Kidney (tissue), 22 donors: ENCODE data around the gene KRT24. TPM values are rescaled to one million over a fixed set of nuclear protein-coding genes. Genes with fewer than 3 reads are reported as not detected.
"Not testable (repeated sequence)": the region's sequence is repeated elsewhere in the genome, so short reads cannot be mapped to it uniquely, and the experiment has no call there.

Experiments
- DNase-seq, 5 donors: peaks; one replicate each; pipeline ENCODE4 v3.0.0-alpha.2; 2013 to 2020
- FAIRE-seq: peaks from 2 replicates; lab custom pipeline; 2012; peaks lifted over from hg19 to GRCh38; lab: Jason Lieb, UNC
- H3K27ac ChIP-seq, 2 donors: one replicate each; pipeline ENCODE4 v1.7.0; 2013; ENCODE audit warnings: low read depth in 2 of 2, low read length in 2 of 2, inconsistent platforms in 1 of 2
- H3K27me3 ChIP-seq: one replicate; pipeline ENCODE4 v1.7.1; 2013; ENCODE audit warnings: low read length, inconsistent platforms; ENCODE audit not compliant: control insufficient read depth, insufficient read depth
- H3K36me3 ChIP-seq, 3 donors: one replicate each; pipeline versions ENCODE4 v1.7.0 to v1.7.1; 2013; ENCODE audit warnings: low read length in 3 of 3, control low read depth in 1 of 3, inconsistent platforms in 1 of 3; ENCODE audit not compliant: insufficient read depth in 3 of 3, control insufficient read depth in 2 of 3
- H3K4me1 ChIP-seq, 3 donors: one replicate each; pipeline versions ENCODE4 v1.7.0 to v1.7.1; 2013; ENCODE audit warnings: low read length in 3 of 3, inconsistent platforms in 1 of 3, low read depth in 1 of 3; ENCODE audit not compliant: control insufficient read depth in 2 of 3, insufficient read depth in 2 of 3
- H3K4me3 ChIP-seq, 3 donors: one replicate each; pipeline versions ENCODE4 v1.7.0 to v1.8.1; 2013; ENCODE audit warnings: low read length in 3 of 3, control low read depth in 1 of 3, inconsistent platforms in 1 of 3
- H3K9ac ChIP-seq, 3 donors: one replicate each; pipeline versions ENCODE4 v1.7.0 to v1.7.1; 2013; ENCODE audit warnings: low read length in 3 of 3, control low read depth in 1 of 3, inconsistent platforms in 1 of 3
- H3K9me3 ChIP-seq, 3 donors: one replicate each; pipeline versions ENCODE4 v1.7.0 to v1.7.1; 2013; ENCODE audit warnings: low read length in 3 of 3, control low read depth in 1 of 3, inconsistent platforms in 1 of 3; ENCODE audit not compliant: control insufficient read depth in 2 of 3, insufficient read depth in 1 of 3
- CTCF ChIP-seq: IDR thresholded peaks from 3 replicates; pipeline ENCODE4 v1.5.1; 2012; ENCODE audit warnings: mild to moderate bottlenecking, moderate library complexity, borderline replicate concordance; ENCODE audit not compliant: insufficient read depth; ENCODE audit errors: extremely low read depth
- intact Hi-C: fragments of 100-400 bp; cut with DNase I; formaldehyde crosslinking; loops from one replicate; pipeline ENCODE4 v1.11.1; 2022
- long read RNA-seq, 10 donors: library from polyadenylated mRNA in 1 of 10; unstranded in 1 of 10; transcript quantifications; one replicate each; pipeline ENCODE4 v2.0.0 and lab custom pipeline, GENCODE V29; 2021 to 2026
- polyA plus RNA-seq: library from polyadenylated mRNA; stranded (reverse); fragments of 350-450 nt; fragmentation: Illumina TruSeq; extraction: RNeasy Lipid Tissue Mini Kit (QIAGEN cat#74804); gene quantifications from one replicate; pipeline ENCODE4 v1.2.3, GENCODE V29; 2014; ENCODE audit warnings: low read depth, low replicate concordance; ENCODE audit not compliant: insufficient read depth
- total RNA-seq: library from RNA; stranded (reverse); fragmentation: NEBNext Ultra II Directional; extraction: Animal tissue kit (Norgen Biotek cat#: 25700); gene quantifications from one replicate; pipeline ENCODE4 v1.2.1, GENCODE V29; 2021
- donor health status: control.
- donor health status: control.
- donor health status: control.
- donor health status: control.
- donor health status: control.
- donor health status: DM: yes; HTN: yes; CAD: no.
- donor health status: Normal renal cell carcinoma (clear cell type).

KRT24 gene
- total RNA-seq (0.31 TPM), polyA plus RNA-seq (not detected)
- long read RNA-seq, donor 1, result 0 reads
- long read RNA-seq, donor 2, result 0 reads
- long read RNA-seq, donor 3, result 0 reads
- long read RNA-seq, donor 4, result 0 reads
- long read RNA-seq, donor 5, result 0 reads
- long read RNA-seq, donor 6, result 0 reads
- long read RNA-seq, donor 7, result 0 reads
- long read RNA-seq, donor 8, result 0 reads
- long read RNA-seq, donor 9, result 0 reads
- long read RNA-seq, donor 10, result 0 reads

DNA sequence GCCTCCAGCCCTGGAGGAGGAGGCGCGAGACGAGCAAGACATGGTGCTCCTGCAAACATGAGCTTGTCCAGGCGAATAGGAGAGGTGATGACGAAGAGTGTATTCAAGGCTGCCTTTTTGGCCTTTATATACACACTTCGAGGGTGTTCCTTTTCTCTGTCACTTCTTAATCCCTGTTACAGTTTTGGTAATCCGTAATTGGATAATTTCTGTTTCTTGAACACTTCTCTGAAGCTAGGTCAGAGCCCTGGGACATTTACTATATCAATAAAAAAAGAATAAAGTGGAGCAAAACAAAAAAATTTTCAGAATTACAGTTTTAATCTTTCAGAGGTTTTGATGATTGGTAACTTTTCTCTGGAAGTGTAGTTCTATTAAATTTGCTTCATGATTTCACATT, at the start of gene KRT24:
KRT24 (minus strand) TSS at position 101 of the 400 bp plus-strand sequence; CDS start at position 42, 59 bp downstream.
- Histone ChIP-seq H3K4me1 (no peaks in the 10 kb centered on the region), H3K4me3 (no peak within 1 kb of the TSS), H3K27ac (no peak within 1 kb of the TSS), H3K9ac (no peak within 1 kb of the TSS), H3K36me3 (no peaks in the 10 kb centered on the region), H3K27me3 (no peaks in the 10 kb centered on the region), H3K9me3 (no peaks in the 10 kb centered on the region)
- intact Hi-C loops, result no loop called here
- TF ChIP-seq CTCF, result no peak
- DNase-seq, result no peak
- FAIRE-seq, result no peak

DNA sequence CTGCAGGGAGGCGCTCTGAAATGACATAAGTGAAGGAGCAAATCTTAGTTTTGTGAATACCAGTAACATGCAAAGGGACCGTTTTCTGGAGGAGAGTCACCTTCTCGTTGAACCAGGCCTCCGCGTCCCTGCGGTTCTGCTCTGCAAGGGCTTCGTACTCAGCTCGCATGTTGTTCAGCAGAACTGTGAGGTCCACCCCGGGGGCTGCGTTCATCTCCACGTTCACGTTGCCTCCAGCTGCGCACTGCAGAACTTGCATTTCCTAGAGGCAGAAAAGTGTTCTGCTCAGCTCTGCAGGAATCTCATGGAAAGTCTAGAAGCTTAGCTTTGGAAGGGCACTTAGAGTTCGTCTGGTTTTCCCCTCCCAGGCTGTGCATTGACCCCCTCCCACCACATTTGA, 47.5 kb upstream of the KRT24 start:
- H3K4me3 ChIP-seq, result no peak overlapping the region
- no peaks in the 10 kb centered on the region for H3K36me3 ChIP-seq
- H3K9me3 ChIP-seq, result no peaks in the 10 kb centered on the region
- FAIRE-seq (no peak), DNase-seq (no peak)
- no peaks in the 10 kb centered on the region for H3K27me3 ChIP-seq
- TF ChIP-seq CTCF, result no peak
- intact Hi-C loops, result no loop called here
- H3K4me1 ChIP-seq, result no peaks in the 10 kb centered on the region
- no peak overlapping the region for H3K9ac ChIP-seq
- no peak overlapping the region for H3K27ac ChIP-seq

- H3K27me3 ChIP-seq, result no peaks in the 10 kb centered on the region
- TF ChIP-seq CTCF, result no peak
- H3K9me3 ChIP-seq, result no peaks in the 10 kb centered on the region
- no peaks in the 10 kb centered on the region for H3K36me3 ChIP-seq
- no peak overlapping the region for H3K27ac ChIP-seq
- no peak for DNase-seq
- H3K4me3 ChIP-seq, result no peak overlapping the region
- FAIRE-seq, result no peak
- intact Hi-C loops, result no loop called here
- no peaks in the 10 kb centered on the region for H3K4me1 ChIP-seq
- H3K9ac ChIP-seq, result no peak overlapping the region
These were observed 46.8 kb upstream of the KRT24 start for GRCh38 chr17:40750391-40750790.

DNA sequence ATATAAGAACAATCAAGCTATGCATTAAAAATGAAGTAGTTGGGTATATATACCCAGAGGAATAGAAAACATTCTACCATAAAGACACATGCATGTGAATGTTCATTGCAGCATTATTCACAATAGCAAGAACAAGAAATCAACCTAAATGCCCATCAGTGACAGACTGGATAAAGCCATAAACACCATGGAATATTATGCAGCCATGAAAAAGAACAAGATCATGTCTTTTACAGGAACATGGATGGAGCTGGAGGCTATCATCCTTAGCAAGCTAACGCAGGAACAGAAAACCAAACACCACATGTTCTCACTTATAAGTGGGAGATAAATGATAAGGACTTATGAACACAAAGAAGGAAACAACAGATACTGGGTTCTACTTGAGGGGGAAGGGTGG, 45.1 kb upstream of the KRT24 start:
- FAIRE-seq, H3K27me3 ChIP-seq, H3K36me3 ChIP-seq, H3K4me1 ChIP-seq, H3K9ac ChIP-seq, H3K27ac ChIP-seq, intact Hi-C loops, DNase-seq, H3K4me3 ChIP-seq, H3K9me3 ChIP-seq: not testable (repeated sequence)
